GM21619 (cell line): ENCODE data around the gene MAFG.

Source experiments
- ATAC-seq: cut with Tn5 transposase; IDR thresholded peaks from one replicate; pipeline ENCODE4 v1.9.1; 2021; ENCODE audit not compliant: unreplicated experiment

The MAFG gene

GRCh38 chr17:81940538-81941483 lies 13.3 kb upstream of the MAFG start:
- ATAC-seq = no peak

DNA sequence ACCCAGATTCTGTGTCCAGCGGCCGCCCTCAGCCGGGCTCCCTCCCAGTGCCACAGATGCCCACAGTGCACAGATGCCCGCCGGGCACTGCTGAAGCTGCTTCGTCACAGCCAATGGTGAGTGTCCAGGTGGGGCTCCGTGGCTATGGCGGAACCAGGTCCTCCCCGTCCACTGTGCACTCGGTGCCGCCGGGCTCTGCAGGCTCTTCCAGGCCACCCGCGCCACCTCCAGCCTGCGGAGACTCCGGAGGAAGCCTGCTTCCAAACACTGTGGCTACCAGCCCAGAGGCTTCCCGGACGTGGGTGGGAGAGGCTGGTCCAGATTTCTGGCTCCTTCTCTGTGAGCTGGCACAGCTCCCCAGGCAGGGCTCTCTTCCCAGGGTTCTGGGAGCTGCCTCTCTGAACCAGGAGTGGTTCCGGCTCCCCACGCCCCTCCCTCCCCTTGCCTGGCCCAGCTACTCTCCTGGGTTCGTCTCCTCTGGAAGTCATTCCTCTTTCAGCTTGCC lies 12.4 kb upstream of the MAFG start:
- ATAC-seq = no peak

GRCh38 chr17:81939218-81939617 lies 11.7 kb upstream of the MAFG start:
- no peak for ATAC-seq

DNA sequence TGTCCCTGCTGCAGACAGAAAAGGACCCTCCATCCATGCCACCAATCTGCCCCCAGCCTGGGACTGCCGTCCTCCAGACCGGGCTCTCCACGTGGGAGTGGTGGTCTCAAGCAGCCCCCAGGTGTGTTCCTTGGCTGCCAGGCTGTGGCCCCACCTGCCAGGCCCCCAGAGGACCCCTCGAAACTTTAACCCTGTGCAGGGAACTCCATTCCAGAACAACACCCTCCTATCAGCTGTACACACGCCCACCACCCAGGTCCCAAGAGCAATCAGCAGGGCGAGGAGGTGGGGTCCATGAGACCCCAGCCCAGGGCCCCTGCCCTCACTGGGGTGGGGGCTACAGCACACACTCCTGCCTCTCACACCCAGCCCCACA lies 8.2 kb upstream of the MAFG start:
- no peak for ATAC-seq

- no peak for ATAC-seq
Measured at GRCh38 chr17:81934850-81935708, 7.5 kb upstream of the MAFG start.

- no peak for ATAC-seq
Measured at GRCh38 chr17:81934098-81934757, 6.7 kb upstream of the MAFG start.

- ATAC-seq = no peak
Measured at GRCh38 chr17:81933178-81933699, 5.7 kb upstream of the MAFG start.

- ATAC-seq = no peak
Measured at GRCh38 chr17:81932333-81932983, 4.9 kb upstream of the MAFG start.

DNA sequence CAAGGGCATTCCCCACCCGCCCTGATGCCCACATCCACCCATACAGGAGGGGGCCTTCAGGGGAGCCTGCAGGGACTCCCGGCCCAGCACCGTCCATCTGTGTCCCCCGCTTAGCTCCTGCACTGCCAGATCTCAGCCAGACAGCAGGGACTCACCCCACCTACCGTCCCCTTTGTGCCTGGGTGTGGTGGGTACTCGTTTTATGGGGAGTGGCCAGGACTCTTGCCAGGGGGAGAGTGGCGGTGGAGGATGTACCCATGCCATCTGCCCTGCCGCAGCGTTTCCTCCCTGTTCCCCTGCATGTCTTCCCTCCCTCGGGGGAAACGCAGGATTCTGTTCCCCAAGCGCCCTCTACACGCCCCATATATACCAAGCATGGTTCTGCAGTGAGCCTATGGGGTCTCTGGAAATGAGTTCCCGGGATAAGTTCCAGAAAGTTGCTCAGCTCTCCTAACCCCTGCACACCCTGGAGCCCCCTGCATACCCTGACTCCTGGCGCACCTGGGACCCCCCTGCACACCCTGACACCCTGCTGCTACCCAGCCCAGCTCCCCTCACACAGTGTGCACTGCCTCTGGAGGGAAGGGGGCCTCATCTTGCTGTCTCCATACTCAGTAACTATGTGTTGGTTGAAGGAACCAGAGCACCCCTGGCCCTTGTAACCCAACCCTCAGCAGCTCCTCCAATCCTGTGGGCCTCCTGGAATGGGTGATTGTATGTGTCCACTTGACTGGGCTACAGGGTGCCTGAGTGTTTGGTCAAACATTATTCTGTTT lies 4.2 kb upstream of the MAFG start:
- ATAC-seq = no peak

DNA sequence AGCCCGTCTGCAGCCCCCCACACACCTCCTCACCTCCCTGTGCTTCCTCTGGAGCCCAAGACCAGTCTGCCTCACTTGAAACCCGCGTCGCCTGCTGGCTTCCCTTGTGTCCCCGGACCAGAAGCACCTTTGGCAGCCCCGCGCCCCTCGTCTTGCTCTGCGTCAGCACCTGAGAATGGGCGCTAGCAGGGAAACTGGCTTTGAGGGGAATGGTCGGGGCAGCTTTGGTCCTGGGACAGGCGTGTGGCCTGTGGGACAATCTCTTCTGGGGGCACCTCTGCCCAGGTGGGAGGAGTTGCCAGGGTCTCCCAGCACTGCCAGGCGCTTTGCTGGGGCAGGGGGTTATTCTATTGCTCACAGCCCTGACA lies 3.6 kb upstream of the MAFG start:
- no peak for ATAC-seq

DNA sequence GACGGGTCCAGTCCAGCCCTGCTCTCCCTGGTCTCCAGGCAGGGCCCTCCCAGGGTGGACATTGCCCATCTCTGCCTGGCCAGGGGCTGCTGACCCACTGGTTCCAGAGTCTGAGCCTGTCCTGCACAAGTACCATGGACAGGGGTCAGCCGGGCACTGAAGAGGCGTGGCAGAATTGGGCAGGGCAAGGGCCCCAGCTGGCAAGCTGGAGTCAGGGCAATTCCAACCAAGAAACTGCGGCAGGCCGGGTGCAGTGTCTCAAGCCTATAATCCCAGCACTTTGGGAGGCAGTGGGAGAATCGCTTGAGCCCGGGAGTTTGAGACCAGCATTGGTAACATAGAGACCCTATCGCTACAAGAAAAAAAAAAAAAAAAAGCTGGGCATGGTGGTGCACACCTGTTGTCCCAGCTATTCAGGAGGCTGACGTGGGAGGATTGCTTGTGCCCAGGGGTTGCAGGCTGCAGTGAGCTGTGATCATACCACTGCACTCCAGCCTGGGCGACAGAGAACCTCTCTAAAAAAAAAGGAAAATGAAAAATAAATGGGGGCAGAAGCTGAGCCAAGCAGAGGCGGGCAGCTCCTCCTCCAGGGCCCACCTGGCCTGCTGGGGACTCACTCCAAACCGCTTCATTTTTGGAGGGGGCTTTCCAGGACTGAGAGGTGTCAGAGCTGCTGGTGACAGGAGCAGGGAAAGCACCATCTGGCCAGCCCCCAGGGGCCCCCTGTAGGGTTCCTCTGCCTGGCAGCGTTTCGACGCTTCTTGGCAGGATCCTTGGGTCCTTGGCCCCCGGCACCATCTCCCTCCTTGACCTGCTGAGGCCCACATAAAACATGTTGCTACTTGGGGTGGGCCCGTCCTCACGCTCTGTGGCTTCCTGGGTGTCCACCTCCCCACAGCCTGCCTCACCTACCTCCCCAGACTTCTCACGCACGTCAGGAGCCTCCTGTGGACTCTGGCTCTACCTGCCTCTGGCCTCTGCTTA lies 2.9 kb upstream of the MAFG start:
- ATAC-seq = no peak

DNA sequence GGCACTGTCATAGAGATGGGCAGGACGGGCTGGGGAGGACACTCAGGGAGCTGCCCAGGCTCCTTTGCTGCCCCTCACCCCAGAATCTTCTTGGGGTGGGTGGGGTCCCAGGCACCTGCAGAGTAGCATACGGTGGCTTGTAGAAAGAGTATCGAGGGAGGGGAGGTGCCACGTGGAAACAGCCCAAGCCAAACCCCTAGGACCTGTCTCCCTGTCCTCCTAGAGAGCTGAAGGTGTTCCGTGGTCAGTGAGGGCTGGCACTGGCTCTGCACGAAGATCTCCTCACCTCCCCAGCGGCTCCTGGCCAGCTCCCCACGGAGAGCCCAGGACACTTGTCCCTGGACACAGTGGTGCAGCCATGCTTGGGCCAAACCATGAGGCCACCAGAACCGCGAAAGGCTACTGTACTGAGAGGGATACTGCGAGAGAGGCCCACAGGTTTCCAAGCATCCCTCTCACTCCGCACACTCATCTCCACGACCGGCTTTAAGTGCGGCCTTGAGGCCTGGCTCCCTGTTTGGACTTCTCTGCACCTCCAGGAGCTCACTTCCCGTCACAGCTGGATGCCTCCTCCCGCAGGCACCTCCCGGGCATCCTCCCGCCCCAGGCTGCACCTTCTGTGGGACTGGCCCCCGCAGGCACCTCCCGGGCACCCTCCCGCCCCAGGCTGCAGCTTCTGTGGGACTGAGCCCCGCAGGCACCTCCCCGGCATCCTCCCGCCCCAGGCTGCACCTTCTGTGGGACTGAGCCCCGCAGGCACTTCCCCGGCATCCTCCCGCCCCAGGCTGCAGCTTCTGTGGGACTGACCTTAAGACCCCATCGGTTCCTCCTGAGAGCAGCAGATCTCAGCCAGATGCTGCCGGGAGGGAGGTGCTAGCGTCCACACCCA lies 2.0 kb upstream of the MAFG start:
- ATAC-seq = no peak

GRCh38 chr17:81928544-81929252 lies 1.2 kb upstream of the MAFG start:
- no peak for ATAC-seq

GRCh38 chr17:81927152-81927652 lies 333 bp downstream of the MAFG start:
- ATAC-seq = peak; percentile 16

GRCh38 chr17:81926451-81927151 lies 934 bp downstream of the MAFG start:
- ATAC-seq = peak; percentile 14

DNA sequence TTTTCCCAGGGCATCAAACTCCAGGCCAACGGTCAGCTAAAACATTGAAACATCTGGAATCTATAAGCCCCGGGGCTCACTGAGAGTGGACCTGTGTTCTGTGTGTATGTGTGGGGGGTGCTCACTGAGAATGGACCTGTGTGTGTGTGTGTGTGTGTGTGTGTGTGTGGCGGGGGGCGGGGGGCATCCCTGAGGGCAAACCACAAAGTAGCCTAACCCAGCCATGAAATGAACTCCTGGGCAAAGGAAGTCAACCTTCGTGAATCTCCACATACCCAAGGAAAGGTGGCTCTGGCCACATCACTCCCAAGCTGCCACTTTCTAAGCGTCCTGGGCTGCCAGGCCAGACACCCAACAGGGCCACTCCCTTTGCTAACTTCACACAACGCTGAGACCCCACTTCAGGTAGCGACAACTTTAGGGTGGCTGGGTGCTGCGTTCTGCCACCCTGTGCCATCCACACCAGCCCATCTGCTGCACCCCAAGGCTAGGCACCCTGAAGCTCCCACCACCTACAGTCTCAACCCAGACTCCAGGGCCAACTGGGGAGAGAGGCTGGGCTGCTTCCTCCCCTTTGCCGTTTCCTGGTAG lies 1.6 kb downstream of the MAFG start:
- ATAC-seq = no peak
